Measurements from ENCODE around the gene MXD1. TPM values are rescaled to one million over a fixed set of nuclear protein-coding genes. Genes with fewer than 3 reads are reported as not detected.

Gene MXD1
- total RNA-seq, 2 donors from 2014 or later, result 0.73 to 5.5 TPM

- no peak overlapping the region for H3K27ac ChIP-seq (ENCODE audit: low read depth, low read length)
- H3K36me3 ChIP-seq (ENCODE audit: control insufficient read depth, insufficient read depth, low read length), result no peaks in the 10 kb centered on the region
- DNase-seq, result no peak
- no peaks in the 10 kb centered on the region for H3K9me3 ChIP-seq (ENCODE audit: control insufficient read depth, low read length)
- Mint-ChIP-seq H3K4me3 (no peak overlapping the region), H3K9me3 (peaks cover 4% of the 10 kb centered on the region), H3K27me3 (ENCODE audit: insufficient read depth) (no peaks in the 10 kb centered on the region), H3K36me3 (ENCODE audit: low read depth) (no peaks in the 10 kb centered on the region), H3K4me1 (no peaks in the 10 kb centered on the region), H3K27ac (no peak overlapping the region)
- H3K4me3 ChIP-seq (ENCODE audit: low read length), result no peak overlapping the region
- TF ChIP-seq, protein P1, sequence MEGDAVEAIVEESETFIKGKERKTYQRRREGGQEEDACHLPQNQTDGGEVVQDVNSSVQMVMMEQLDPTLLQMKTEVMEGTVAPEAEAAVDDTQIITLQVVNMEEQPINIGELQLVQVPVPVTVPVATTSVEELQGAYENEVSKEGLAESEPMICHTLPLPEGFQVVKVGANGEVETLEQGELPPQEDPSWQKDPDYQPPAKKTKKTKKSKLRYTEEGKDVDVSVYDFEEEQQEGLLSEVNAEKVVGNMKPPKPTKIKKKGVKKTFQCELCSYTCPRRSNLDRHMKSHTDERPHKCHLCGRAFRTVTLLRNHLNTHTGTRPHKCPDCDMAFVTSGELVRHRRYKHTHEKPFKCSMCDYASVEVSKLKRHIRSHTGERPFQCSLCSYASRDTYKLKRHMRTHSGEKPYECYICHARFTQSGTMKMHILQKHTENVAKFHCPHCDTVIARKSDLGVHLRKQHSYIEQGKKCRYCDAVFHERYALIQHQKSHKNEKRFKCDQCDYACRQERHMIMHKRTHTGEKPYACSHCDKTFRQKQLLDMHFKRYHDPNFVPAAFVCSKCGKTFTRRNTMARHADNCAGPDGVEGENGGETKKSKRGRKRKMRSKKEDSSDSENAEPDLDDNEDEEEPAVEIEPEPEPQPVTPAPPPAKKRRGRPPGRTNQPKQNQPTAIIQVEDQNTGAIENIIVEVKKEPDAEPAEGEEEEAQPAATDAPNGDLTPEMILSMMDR (conservative IDR thresholded peaks at IDR 0.05), result no peak
- WGBS, 2 experiments (ENCODE audit: insufficient coverage in 1 of 2, insufficient read length in 1 of 2), result 82% methylated on average over 2 of the region's 2 CpGs; no CpG with 5 or more reads in 1 of the 2 experiments
- no peak overlapping the region for H3K9ac ChIP-seq (ENCODE audit: extremely low read depth, low read length, poor library complexity, severe bottlenecking)
- H3K4me1 ChIP-seq (ENCODE audit: control insufficient read depth, insufficient read depth, low read length), result no peaks in the 10 kb centered on the region
- no peaks in the 10 kb centered on the region for H3K27me3 ChIP-seq (ENCODE audit: control insufficient read depth, insufficient read depth, low read length, poor library complexity, severe bottlenecking)
These were observed 51.6 kb downstream of the MXD1 start for GRCh38 chr2:69966496-69966895.

GRCh38 chr2:69968609-69969008 lies 53.7 kb downstream of the MXD1 start:
- no peak overlapping the region for H3K27ac Mint-ChIP-seq
- peaks cover 4% of the 10 kb centered on the region for H3K9me3 Mint-ChIP-seq
- WGBS, 2 experiments (ENCODE audit: insufficient coverage in 1 of 2, insufficient read length in 1 of 2), result 91 to 96% methylated on average over 10 of the region's 10 CpGs

GRCh38 chr2:69969126-69969983 lies 54.4 kb downstream of the MXD1 start:
- TF ChIP-seq, protein P1 (conservative IDR thresholded peaks at IDR 0.05), result no peak
- Histone ChIP-seq H3K27ac (ENCODE audit: low read depth, low read length) (no peak overlapping the region), H3K36me3 (ENCODE audit: control insufficient read depth, insufficient read depth, low read length) (no peaks in the 10 kb centered on the region), H3K9ac (ENCODE audit: extremely low read depth, low read length, poor library complexity, severe bottlenecking) (no peak overlapping the region), H3K27me3 (ENCODE audit: control insufficient read depth, insufficient read depth, low read length, poor library complexity, severe bottlenecking) (no peaks in the 10 kb centered on the region), H3K4me1 (ENCODE audit: control insufficient read depth, insufficient read depth, low read length) (no peaks in the 10 kb centered on the region), H3K9me3 (ENCODE audit: control insufficient read depth, low read length) (no peaks in the 10 kb centered on the region), H3K4me3 (ENCODE audit: low read length) (no peak overlapping the region)
- Mint-ChIP-seq H3K36me3 (ENCODE audit: low read depth) (no peaks in the 10 kb centered on the region), H3K4me3 (no peak overlapping the region), H3K27ac (no peak overlapping the region), H3K27me3 (ENCODE audit: insufficient read depth) (peaks cover 2% of the 10 kb centered on the region), H3K4me1 (no peaks in the 10 kb centered on the region), H3K9me3 (peaks cover 4% of the 10 kb centered on the region)
- DNase-seq, result peak; percentile 55
- WGBS, 2 experiments (ENCODE audit: insufficient coverage in 1 of 2, insufficient read length in 1 of 2), result 93 to 94% methylated on average over 12 to 16 of the region's 16 CpGs

More at GRCh38 chr2:69968609-69969008, 53.7 kb downstream of the MXD1 start:
- no peaks in the 10 kb centered on the region for H3K36me3 ChIP-seq (ENCODE audit: control insufficient read depth, insufficient read depth, low read length)
- H3K9me3 ChIP-seq (ENCODE audit: control insufficient read depth, low read length), result no peaks in the 10 kb centered on the region
- H3K27me3 ChIP-seq (ENCODE audit: control insufficient read depth, insufficient read depth, low read length, poor library complexity, severe bottlenecking), result no peaks in the 10 kb centered on the region
- no peak overlapping the region for H3K9ac ChIP-seq (ENCODE audit: extremely low read depth, low read length, poor library complexity, severe bottlenecking)
- TF ChIP-seq, protein P1 (conservative IDR thresholded peaks at IDR 0.05), result no peak
- Mint-ChIP-seq H3K27me3 (ENCODE audit: insufficient read depth) (peaks cover 2% of the 10 kb centered on the region), H3K36me3 (ENCODE audit: low read depth) (no peaks in the 10 kb centered on the region), H3K4me3 (no peak overlapping the region), H3K4me1 (no peaks in the 10 kb centered on the region)
- no peak overlapping the region for H3K27ac ChIP-seq (ENCODE audit: low read depth, low read length)
- no peak for DNase-seq
- H3K4me3 ChIP-seq (ENCODE audit: low read length), result no peak overlapping the region
- H3K4me1 ChIP-seq (ENCODE audit: control insufficient read depth, insufficient read depth, low read length), result no peaks in the 10 kb centered on the region
